GM21619 (cell line): ENCODE measurements around the gene UBL7.
"Not testable (repeated sequence)": the region's sequence is repeated elsewhere in the genome, so short reads cannot be mapped to it uniquely, and the experiment has no call there.

ENCODE experiments used
- ATAC-seq: cut with Tn5 transposase; IDR thresholded peaks from one replicate; pipeline ENCODE4 v1.9.1; 2021; ENCODE audit not compliant: unreplicated experiment

Gene UBL7, protein sequence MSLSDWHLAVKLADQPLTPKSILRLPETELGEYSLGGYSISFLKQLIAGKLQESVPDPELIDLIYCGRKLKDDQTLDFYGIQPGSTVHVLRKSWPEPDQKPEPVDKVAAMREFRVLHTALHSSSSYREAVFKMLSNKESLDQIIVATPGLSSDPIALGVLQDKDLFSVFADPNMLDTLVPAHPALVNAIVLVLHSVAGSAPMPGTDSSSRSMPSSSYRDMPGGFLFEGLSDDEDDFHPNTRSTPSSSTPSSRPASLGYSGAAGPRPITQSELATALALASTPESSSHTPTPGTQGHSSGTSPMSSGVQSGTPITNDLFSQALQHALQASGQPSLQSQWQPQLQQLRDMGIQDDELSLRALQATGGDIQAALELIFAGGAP

DNA sequence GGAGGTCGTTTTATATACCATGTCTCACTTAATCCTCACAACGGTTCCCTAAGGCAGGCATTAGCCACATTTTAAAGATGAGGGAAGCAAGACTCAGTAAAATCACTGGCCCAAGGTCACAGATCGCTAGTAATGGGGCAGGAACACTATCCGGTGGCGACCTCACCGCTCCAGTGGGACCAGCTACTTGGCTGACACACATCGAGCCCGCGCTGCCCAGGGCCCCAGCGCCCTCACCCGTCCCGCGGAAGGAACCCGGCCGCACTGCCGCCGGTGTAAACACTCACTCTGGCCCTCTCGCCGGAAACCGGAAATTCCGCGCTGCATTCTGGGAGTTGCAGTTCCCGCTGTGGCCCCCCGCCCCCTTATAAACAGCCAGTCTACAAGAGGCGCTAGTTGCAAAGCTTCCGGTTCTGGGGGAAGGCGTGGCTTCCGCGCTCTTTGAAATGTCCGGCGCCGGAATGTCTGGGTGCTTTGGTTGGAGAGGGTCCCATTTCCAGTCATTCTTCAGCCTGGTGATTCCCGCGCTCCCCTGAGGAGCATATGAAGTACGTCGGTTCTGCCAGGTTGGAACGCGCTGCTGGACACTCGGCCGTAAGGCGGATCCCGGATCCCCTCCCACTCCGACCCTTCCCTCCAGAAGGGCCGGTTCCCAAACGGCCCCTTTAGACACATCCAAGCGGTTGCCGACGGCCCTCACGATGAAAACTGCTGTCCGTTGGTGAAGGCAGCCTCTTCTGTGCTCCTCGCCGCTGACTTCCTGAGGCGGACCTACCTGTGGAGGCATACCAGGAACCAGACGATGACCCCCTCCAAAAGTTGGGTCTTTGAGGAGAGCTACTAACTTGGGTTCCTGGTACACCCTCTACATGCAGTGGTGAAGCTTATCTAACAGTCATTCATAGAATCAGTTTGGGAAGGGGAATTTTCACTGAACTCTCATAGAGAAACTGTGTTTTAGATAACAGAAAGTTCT, at the start of gene UBL7:
Gene UBL7 (minus strand): TSS at position 290 of the 976 bp plus-strand sequence. CDS start 2,293 bp downstream, outside the sequence.
- peak; percentile 76 for ATAC-seq

DNA sequence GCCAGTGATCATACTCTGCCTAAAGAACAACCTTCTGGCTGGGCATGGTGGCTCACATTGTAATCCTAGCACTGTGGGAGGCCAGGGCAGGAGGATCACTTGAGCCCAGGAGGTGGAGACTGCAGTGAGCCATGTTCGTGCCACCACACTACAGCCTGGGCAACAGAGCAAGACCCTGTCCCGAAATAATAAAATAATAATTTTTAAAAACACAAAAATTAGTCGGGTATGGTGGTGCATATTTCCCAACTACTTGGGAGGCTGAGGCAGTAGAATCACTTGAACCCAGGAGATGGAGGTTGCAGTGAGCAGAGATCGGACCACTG, 45.5 kb upstream of the UBL7 start:
- ATAC-seq = no peak

DNA sequence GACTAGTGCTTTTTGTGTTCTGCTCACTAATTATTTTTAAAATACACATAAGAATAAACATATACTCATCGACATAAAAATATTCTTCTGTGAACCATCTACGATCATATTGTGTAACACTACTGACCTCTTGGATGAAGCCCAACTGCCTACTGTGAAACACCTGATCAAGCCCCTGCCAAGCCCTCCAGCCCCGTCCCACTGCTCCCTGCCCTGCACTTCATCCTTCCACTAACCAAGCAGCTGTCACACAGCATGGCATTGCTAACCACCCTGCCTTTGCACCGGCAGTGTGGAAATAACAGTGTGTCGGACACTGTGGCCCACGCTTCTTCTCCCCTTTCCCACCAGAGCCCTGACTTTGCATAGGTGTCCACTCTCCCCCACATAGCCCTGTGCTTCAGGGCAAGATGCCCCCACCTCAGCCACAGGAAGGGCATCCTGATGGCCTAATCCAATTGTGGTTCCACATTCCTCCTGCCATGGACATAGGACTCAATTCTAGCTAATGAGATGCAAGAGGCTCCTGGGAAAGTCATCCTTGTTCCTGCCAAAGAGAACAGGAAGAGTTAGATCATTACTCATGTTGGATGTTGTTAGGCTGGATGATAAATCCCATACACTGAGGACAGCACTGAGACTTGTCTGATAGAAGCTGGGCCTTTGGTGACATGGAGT, 45.0 kb upstream of the UBL7 start:
- no peak for ATAC-seq

GRCh38 chr15:74504836-74505235, 43.9 kb upstream of the UBL7 start:
- ATAC-seq = no peak

DNA sequence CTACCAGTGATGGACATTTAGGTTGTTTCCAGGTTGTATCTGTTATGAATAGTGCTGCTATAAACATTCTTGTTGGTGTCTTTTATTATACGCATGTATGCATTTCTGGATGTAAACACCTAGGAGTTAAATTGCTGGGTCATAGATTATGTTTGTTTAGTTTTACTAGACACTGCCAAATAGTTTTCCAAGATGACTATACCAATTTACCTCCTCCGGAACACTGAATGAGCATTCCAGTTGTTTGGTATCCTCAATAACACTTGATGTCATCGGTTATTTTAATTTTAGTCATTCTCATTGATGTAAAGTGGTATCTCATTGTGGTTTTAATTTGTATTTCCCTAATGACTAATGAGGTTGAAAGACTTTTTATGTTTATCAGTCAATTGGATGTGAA, 43.5 kb upstream of the UBL7 start:
- ATAC-seq = no peak

DNA sequence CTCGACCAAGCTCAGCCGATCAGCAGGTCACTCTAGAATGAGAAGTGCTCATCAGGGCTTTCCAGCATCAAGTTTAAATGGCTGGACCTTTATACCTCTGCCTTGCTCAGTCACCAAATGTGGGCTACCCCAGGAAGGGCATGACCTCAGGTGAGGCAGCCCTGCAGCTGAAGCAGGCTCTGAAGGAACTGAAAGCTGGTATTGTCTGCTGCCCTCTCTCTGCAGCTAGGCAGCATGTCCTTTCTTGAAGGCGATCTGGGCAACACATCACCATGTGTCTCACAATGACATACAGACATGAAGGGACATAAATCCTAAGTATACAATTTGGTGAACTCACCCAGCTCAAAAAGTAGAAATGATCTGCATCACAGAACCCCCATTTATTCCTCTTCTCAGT, 41.3 kb upstream of the UBL7 start:
- no peak for ATAC-seq

DNA sequence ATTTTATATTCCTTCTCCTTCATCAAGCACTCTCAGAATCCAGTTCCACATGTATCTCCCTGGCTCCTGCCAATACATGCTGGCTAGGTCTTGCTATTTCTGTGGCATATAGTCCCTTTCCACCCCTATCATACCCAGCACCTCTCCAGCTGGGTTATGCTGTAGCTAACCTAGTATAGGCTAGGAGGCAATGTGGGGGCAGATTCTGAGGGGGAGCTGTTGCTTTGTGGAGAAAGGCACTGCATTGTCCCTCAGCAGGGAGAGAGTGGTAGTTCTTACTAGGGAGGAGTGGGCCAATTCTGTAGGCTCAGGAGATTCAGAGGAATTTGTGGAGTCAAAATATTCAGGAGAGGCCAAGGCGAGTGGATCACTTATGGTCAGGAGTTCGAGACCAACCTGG, 39.4 kb upstream of the UBL7 start:
- ATAC-seq = no peak

- ATAC-seq = no peak
Observed at GRCh38 chr15:74499366-74499765, 38.4 kb upstream of the UBL7 start.

GRCh38 chr15:74497584-74497983, 36.6 kb upstream of the UBL7 start:
- no peak for ATAC-seq

- ATAC-seq = no peak
Observed at GRCh38 chr15:74496648-74497047, 35.7 kb upstream of the UBL7 start.

GRCh38 chr15:74490339-74490689, 29.4 kb upstream of the UBL7 start:
- ATAC-seq = no peak

DNA sequence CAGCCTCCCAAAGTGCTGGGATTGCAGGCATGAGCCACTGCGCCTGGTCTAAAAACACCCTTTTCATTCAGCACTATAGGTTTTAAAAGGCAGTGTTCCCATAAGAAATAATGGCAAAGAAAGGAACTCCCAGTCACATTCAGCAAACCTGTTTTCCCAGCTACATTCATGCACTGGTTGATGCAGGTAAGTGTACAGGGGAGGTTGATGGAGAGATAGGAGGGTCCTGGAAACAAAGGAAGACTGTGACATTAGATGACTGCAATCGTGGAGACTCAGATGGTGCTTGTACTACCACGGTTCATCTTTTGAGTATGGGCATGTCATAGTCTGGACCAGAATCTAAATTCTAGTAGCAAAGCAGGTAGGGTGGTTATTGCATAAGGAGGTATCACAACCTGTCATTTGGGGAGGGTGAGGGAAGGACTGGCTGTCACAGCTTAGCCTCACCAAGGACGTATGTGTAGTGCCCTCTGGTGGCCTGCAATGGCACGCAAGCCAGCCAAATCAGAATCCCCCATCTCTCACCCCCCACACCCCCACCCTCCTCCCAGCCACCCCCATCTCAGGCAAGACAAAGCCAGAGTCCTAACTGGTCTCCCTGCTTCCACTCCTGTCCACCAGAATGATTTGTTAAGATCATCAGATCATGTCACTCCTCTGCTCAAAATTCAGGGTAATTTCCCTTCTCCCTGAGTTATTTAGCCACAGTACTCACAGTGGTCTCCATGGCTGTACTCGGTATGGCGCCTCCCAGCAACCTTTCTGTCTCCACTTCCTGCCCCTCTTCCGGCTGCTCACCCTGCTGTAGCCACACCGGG, 28.8 kb upstream of the UBL7 start:
- ATAC-seq = peak; percentile 57

DNA sequence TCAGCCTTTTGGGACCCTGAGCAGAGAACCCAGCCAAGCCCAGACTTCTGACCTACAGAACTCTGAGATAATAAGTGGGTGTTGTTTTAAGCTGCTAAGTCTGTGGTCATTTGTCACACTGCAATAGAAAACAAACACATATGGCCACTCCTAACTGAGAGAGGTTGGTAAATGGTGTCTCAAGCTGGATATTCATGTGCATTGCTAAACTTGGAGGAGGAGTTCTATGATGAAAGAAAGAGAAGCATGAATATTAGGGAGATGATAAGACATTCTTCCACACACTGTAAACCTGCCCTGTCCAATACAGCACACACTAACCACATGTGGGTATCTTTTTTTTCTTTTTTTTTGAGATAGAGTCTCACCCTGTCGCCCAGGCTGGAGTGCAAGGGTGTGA, 27.8 kb upstream of the UBL7 start:
- no peak for ATAC-seq

GRCh38 chr15:74482661-74483060, 21.7 kb upstream of the UBL7 start:
- ATAC-seq = no peak

- ATAC-seq = not testable (repeated sequence)
Observed at GRCh38 chr15:74480364-74480763, 19.4 kb upstream of the UBL7 start.

- ATAC-seq = not testable (repeated sequence)
Observed at GRCh38 chr15:74471621-74472020, 10.7 kb upstream of the UBL7 start.

DNA sequence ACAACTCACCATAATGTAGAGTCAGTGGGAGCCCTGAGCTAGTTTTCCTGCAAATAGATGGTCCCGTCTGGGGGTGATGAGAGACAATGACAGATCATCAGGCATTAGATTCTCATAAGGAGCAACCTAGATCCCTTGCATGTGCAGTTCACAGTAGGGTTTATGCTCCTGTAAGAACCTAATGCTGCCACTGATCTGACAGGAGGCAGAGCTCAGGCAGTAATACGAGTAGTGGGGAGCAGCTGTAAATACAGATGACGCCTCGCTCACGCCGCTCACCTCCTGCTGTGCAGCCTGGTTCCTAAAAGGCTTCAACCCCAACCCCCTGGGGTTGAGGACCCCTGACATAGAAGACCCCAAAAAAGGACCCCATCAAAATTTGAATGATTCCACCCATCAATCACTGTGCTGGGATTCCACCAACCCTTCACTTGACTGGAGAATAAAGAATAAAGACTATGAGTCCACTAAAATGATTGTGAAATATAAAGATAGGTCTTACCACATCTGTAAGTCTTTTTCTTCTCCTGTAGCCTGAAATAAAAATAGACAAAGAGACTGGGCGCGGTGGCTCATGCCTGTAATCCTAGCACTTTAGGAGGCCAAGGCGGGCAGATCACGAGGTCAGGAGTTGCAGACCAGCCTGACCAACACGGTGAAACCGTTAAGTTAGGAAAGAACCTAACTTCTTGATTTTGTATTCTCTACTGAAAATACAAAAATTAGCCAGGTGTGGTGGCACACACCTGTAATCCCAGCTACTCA, 9.9 kb upstream of the UBL7 start:
- no peak for ATAC-seq

GRCh38 chr15:74468341-74469032, 7.5 kb upstream of the UBL7 start:
- no peak for ATAC-seq

- ATAC-seq = no peak
Observed at GRCh38 chr15:74466570-74466969, 5.6 kb upstream of the UBL7 start.
